Subcutaneous abdominal adipose tissue (tissue), 5 donors: Measurements from ENCODE around the gene PPL.

ENCODE experiments used
- H3K27ac ChIP-seq: one replicate; pipeline ENCODE4 v1.7.0; 2013; ENCODE audit warnings: low read depth, mild to moderate bottlenecking, inconsistent platforms, low read length, moderate library complexity
- H3K27me3 ChIP-seq, 5 donors: one replicate each; pipeline ENCODE4 v1.7.0; 2013; ENCODE audit warnings: low read length in 5 of 5, inconsistent platforms in 1 of 5; ENCODE audit not compliant: control insufficient read depth in 5 of 5, insufficient read depth in 4 of 5
- H3K36me3 ChIP-seq, 5 donors: one replicate each; pipeline ENCODE4 v1.7.0; 2013; ENCODE audit warnings: low read length in 5 of 5; ENCODE audit not compliant: control insufficient read depth in 5 of 5, insufficient read depth in 5 of 5
- H3K4me1 ChIP-seq, 5 donors: one replicate each; pipeline ENCODE4 v1.7.0; 2013; ENCODE audit warnings: low read length in 5 of 5, mild to moderate bottlenecking in 3 of 5, moderate library complexity in 1 of 5; ENCODE audit not compliant: control insufficient read depth in 5 of 5, insufficient read depth in 5 of 5
- H3K4me3 ChIP-seq, 5 donors: one replicate each; pipeline ENCODE4 v1.7.0; 2013; ENCODE audit warnings: low read length in 5 of 5, low read depth in 1 of 5
- H3K9ac ChIP-seq, 5 donors: one replicate each; pipeline ENCODE4 v1.7.0; 2013; ENCODE audit warnings: low read length in 5 of 5, mild to moderate bottlenecking in 4 of 5, moderate library complexity in 3 of 5
- H3K9me3 ChIP-seq, 5 donors: one replicate each; pipeline ENCODE4 v1.7.0; 2013; ENCODE audit warnings: low read length in 5 of 5; ENCODE audit not compliant: control insufficient read depth in 5 of 5
- donor health status: healthy.
- donor health status: healthy.
- donor health status: healthy.
- donor health status: healthy.
- donor health status: healthy.

PPL gene

DNA sequence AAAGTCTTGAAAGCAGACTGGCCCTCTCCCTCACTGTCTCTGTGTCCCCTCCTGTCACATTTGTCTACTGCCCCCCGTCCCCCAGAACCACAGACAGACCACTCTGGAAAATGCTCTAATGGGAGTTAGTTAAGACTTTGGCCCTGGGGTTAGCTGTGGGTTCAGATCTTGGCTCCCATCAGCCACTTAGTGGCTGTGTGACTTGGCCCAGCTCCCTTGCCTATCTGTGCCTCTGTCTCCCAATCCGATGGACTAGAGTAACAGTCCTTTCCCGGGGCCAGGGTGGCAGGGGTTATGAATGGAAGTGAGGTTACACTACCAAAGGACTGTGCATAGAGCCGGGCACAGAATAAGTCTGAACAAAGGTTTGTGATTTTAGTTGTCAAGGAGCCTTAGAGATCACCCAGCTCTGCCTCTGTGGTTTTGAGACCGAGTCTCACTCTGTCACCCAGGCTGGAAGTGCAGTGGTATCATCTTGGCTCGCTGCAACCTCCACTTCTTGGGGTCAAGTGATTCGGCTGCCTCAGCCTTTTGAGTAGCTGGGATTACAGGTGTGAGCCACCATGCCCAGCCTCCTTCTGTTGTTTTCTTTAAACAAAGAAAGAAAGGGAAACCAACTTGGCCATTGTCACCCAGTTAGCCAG, 23.7 kb downstream of the PPL start:
- Histone ChIP-seq H3K4me3 (no peak overlapping the region), H3K27ac (no peak overlapping the region), H3K27me3 (no peaks in the 10 kb centered on the region), H3K36me3 (no peaks in the 10 kb centered on the region), H3K9me3 (no peaks in the 10 kb centered on the region), H3K9ac (no peak overlapping the region), H3K4me1 (peaks cover 0 to 8% (median 0%) of the 10 kb centered on the region in 5 donors)

DNA sequence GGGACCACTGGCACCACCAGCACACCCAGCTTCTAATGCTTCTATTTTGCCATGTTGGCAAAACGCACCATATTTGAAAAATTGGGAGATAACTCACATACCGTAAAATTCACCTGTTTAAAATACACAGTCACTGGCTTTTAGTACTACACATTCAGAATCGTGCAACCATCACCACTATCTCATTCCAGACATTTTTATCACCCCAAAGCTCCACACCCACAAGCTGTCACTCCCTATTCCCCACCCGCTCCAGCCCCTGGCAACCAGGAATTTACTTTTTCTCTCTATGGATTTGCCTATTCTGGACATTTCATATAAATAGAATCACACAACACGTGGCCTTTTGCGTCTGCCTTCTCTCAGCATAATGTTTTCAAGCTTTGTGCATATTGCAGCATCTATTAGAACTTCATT, 25.0 kb downstream of the PPL start:
- H3K4me3 ChIP-seq: no peak overlapping the region
- no peak overlapping the region for H3K27ac ChIP-seq
- H3K9me3 ChIP-seq: no peaks in the 10 kb centered on the region
- no peaks in the 10 kb centered on the region for H3K27me3 ChIP-seq
- no peaks in the 10 kb centered on the region for H3K36me3 ChIP-seq
- no peak overlapping the region for H3K9ac ChIP-seq
- H3K4me1 ChIP-seq: peaks cover 0 to 4% (median 0%) of the 10 kb centered on the region in 5 donors

DNA sequence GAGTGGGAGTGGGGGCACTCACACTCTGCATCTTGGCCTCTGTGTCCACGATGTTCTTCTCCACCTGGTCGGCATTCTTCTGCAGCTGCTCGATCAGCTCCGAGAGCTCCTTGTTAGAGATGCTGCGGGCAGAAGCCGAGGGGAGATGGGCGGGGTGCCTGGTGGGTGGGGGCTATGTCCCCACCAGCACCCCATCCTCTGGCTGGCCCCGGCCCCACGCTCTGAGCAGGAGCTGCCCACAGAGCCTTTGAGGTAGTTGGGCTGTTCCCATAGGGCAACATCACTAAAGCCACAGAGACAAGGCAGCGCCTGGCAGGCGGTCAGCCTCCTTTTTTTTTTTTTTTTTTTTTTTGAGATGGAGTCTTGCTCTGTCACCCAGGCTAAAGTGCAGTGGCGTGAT, 26.1 kb downstream of the PPL start:
- no peaks in the 10 kb centered on the region for H3K27me3 ChIP-seq
- no peaks in the 10 kb centered on the region for H3K36me3 ChIP-seq
- no peak overlapping the region for H3K27ac ChIP-seq
- peaks cover 0 to 4% (median 0%) of the 10 kb centered on the region in 5 donors for H3K4me1 ChIP-seq
- no peak overlapping the region for H3K4me3 ChIP-seq
- no peaks in the 10 kb centered on the region for H3K9me3 ChIP-seq
- no peak overlapping the region for H3K9ac ChIP-seq

DNA sequence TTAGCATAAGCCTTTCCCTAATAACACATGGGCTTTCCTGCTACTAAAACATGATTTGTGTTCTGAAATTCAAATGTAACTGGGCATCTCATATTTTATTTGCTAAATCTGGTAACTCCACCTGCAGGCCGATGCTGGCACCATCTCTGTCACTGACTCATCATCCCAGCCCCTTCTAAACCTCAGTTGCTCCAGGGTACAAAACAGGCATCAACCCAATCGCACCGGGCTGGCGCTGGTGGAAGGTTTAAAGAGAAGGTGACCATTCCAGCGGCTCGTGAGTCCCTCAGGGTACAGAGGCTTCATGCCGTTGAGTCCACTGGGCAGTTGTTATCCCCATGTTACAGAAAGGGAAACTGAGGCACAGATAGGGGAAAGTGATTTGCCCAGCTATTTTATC, 27.1 kb downstream of the PPL start:
- H3K4me1 ChIP-seq: no peaks in the 10 kb centered on the region
- H3K9ac ChIP-seq: no peak overlapping the region
- no peaks in the 10 kb centered on the region for H3K27me3 ChIP-seq
- no peaks in the 10 kb centered on the region for H3K36me3 ChIP-seq
- no peaks in the 10 kb centered on the region for H3K9me3 ChIP-seq
- no peak overlapping the region for H3K4me3 ChIP-seq
- H3K27ac ChIP-seq: no peak overlapping the region

DNA sequence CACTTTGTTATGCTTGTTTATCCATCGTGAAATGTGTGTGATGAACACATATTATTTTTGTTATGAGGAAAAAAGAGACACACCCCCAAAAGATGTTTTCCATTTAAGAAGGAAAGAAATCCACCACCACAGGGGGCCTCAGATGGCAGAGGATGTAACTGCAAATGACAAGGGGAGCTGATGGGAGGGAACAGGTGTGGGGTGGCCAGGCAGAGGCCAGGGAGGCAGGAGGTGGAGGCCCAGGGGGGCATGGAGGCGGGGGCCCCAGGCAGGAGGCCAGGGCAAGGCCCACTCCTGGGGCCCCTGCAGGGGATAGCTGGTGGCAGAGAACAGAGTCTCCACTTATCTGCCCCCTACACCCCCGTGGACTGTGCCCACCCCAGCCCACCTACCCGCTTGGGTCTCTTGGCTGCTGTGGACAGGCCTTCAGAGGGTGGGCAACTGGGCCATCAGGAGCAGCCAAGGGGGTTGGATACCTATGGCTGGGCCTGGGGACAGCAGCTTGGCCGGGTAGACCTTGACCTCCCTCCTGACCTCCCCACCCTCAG, 28.0 kb downstream of the PPL start:
- H3K36me3 ChIP-seq: peaks cover 0 to 5% (median 0%) of the 10 kb centered on the region in 5 donors
- H3K4me3 ChIP-seq: no peak overlapping the region
- H3K9ac ChIP-seq: no peak overlapping the region
- peaks cover 0 to 6% (median 0%) of the 10 kb centered on the region in 5 donors for H3K27me3 ChIP-seq
- H3K4me1 ChIP-seq: no peaks in the 10 kb centered on the region
- H3K9me3 ChIP-seq: no peaks in the 10 kb centered on the region
- H3K27ac ChIP-seq: no peak overlapping the region

DNA sequence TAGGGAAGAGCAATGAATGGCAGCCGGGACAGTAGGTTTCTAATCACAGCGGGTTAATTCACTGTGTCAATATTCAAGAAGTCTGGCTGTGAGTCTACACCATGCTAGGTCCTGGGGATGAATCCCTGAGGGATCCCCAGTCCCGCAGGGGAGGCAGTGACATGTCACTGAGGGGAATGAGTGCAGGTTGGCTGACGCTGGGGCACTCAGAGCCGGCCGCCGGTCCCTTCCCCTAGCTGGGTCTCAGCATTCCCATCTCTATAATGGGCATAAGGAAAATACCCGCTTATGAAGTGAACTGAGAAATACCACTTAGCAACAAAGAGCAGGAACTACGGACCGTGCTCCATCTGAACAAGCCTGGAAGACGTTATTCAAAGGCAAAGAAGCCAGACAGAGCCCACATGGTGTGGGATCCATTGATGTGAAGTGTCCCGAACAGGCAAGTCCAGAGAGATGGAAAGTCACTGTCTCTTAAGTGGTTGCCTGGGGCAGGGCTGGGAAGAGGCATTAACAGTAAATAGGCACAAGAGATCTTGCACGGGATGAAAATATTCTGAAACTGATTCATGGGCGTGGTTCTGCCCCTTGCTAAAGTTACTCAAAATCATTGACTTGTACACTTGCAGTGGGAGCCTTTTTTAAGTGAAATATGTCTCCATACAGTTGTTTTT, 31.9 kb downstream of the PPL start:
- peaks cover 0 to 8% (median 5%) of the 10 kb centered on the region in 5 donors for H3K27me3 ChIP-seq

DNA sequence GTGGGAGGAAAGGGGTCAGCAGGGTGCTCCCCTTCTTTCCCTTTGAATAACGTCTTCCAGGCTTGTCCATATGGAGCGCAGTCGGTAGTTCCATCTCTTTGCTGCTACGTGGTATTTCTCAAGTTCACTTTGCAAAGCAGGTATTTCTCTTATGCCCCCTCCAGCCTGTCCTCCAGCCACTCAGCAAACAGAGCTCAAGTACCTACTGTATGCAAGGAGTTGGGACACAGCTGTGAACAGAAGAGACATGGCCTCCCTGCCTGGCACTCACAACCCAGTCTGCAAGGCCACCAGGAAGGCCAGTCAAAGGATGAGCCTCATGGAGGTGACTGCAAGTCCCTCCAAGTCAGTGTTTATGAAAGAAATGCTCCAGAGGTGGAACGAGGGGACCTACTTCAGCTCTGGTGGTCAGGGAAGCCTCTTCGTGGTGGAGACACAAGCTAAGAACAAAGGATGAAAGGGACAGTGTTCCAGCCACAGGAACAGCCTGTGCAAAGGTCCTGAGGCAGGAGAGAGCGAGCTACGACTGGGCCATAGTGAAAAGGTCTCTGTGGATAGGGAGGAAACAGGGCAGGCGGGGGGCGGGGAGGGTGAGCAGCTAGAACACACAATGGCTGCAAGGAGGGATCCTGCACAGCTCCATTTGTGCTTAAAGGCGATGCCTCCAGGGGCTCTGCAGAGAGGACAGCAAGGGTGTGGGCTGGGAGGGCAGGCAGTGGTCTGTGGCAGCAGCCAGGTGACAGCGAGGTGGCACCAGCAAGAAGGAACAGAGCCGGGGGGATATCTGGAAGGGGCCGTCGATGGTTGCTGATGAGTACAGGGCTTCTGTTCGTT, 32.6 kb downstream of the PPL start:
- Histone ChIP-seq H3K9ac (no peak overlapping the region), H3K4me1 (peaks cover 0 to 4% (median 0%) of the 10 kb centered on the region in 5 donors), H3K27ac (no peak overlapping the region), H3K27me3 (peaks cover 0 to 8% (median 5%) of the 10 kb centered on the region in 5 donors), H3K4me3 (no peak overlapping the region), H3K9me3 (no peaks in the 10 kb centered on the region), H3K36me3 (peaks cover 0 to 16% (median 10%) of the 10 kb centered on the region in 5 donors)

More for the DNA sequence above, 31.9 kb downstream of the PPL start:
- H3K36me3 ChIP-seq: peaks cover 0 to 12% (median 5%) of the 10 kb centered on the region in 5 donors
- H3K4me1 ChIP-seq: peaks cover 0 to 2% (median 0%) of the 10 kb centered on the region in 5 donors
- no peak overlapping the region for H3K4me3 ChIP-seq
- no peak overlapping the region for H3K9ac ChIP-seq
- no peaks in the 10 kb centered on the region for H3K9me3 ChIP-seq
- H3K27ac ChIP-seq: no peak overlapping the region

DNA sequence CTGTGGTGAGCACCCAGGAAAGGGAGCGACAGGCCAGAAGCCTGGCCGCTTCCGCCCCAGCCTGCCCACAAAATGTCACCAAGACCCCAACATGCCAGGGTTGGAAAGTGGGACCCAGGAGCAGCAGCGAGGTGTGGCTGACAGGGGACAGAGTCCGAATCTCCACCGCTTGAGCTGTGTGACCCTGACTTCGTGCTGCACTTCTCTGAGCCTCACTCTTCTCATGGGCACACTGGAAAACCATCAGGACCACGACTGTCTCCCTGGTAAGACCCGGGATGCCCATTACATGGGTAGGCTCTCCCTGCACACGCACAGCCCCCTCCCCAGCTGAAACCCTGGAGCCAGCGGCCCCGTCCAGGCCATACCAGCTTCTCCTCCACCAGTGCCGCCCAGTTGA, 34.9 kb downstream of the PPL start:
- H3K27me3 ChIP-seq: peaks cover 0 to 8% (median 5%) of the 10 kb centered on the region in 5 donors

DNA sequence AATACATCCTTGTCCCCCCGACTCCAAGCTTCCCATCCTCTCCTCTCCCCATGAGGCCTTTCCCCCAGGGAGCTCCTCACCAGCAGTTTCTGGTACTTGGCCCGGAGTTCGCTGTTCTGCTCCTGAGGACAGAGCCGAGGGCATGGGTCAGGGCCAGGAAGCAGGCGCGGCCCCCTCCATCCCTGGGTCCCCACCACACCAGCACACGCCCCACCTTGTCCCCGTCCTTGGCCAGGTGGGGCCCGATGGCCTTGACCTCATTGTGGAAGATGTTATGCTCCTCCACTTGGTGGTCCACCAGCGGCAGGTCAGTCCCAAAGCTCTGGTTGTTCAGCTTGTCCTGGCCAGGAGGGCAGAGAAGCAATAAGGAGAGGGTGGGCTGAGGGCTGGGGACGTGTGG, 36.2 kb downstream of the PPL start:
- Histone ChIP-seq H3K4me3 (no peak overlapping the region), H3K9me3 (peaks cover 0 to 6% (median 0%) of the 10 kb centered on the region in 5 donors), H3K27ac (no peak overlapping the region), H3K36me3 (peaks cover 0 to 21% (median 19%) of the 10 kb centered on the region in 5 donors), H3K4me1 (peaks cover 0 to 4% (median 0%) of the 10 kb centered on the region in 5 donors), H3K9ac (no peak overlapping the region), H3K27me3 (peaks cover 0 to 8% (median 5%) of the 10 kb centered on the region in 5 donors)

More for the DNA sequence above, 34.9 kb downstream of the PPL start:
- no peak overlapping the region for H3K4me3 ChIP-seq
- H3K9me3 ChIP-seq: peaks cover 0 to 6% (median 0%) of the 10 kb centered on the region in 5 donors
- no peak overlapping the region for H3K27ac ChIP-seq
- H3K36me3 ChIP-seq: peaks cover 0 to 21% (median 18%) of the 10 kb centered on the region in 5 donors
- H3K9ac ChIP-seq: no peak overlapping the region
- peaks cover 0 to 4% (median 0%) of the 10 kb centered on the region in 5 donors for H3K4me1 ChIP-seq
